Measurements from ENCODE around the gene ZDHHC14. TPM values are rescaled to one million over a fixed set of nuclear protein-coding genes. Genes with fewer than 3 reads are reported as not detected.

ZDHHC14 gene
- polyA plus RNA-seq, 2 of the 4 experiments (the other 2 are of a cell fraction): 2.2 to 2.8 TPM

- FAIRE-seq (no peak), DNase-seq (ENCODE audit: low read depth in 1 of 2, low spot score in 1 of 2) (no peak), ATAC-seq (no peak)
- WGBS (ENCODE audit: missing lambda C conversion rate): 91% methylated on average over 11 of the region's 11 CpGs
- ChIA-PET CTCF (interaction anchor here (0.8 kb wide), 1 partner anchor 53 kb away, joined by 3 read pairs; no protein-coding TSS in a partner anchor), POLR2A (no interaction called here)
- no peak overlapping the region for H3K27ac ChIP-seq
- H3K4me2 ChIP-seq: no peak overlapping the region
- H3K9me3 ChIP-seq: no peaks in the 10 kb centered on the region
- no peak overlapping the region for H3K4me3 ChIP-seq
- TF ChIP-seq REST (IDR thresholded peaks at IDR 0.05) (no peak), NR3C1 (IDR thresholded peaks at IDR 0.05) (no peak), NPAS2 (CRISPR knock-in tag; IDR thresholded peaks at IDR 0.05; ENCODE audit: borderline replicate concordance) (no peak), BCL3 (IDR thresholded peaks at IDR 0.05) (no peak), RFX5 (IDR thresholded peaks at IDR 0.05) (no peak), EHF (CRISPR knock-in tag; IDR thresholded peaks at IDR 0.05) (no peak), RARB (CRISPR knock-in tag; IDR thresholded peaks at IDR 0.05) (no peak), EP300 (IDR thresholded peaks at IDR 0.05) (no peak), POLR2A (IDR thresholded peaks at IDR 0.05; ENCODE audit: low read length) (no peak; the same call in 1 of the 2 replicates), HES2 (IDR thresholded peaks at IDR 0.05) (no peak), CTCF (IDR thresholded peaks at IDR 0.05) (no peak), TFCP2L1 (CRISPR knock-in tag; IDR thresholded peaks at IDR 0.05) (no peak), SREBF2 (IDR thresholded peaks at IDR 0.05) (no peak), SMC3 (IDR thresholded peaks at IDR 0.05) (no peak), BHLHE40 (IDR thresholded peaks at IDR 0.05; ENCODE audit: low read depth, low read length) (no peak), RNF2 (IDR thresholded peaks at IDR 0.05; ENCODE audit: borderline replicate concordance, low read depth) (no peak), RAD21 (conservative IDR thresholded peaks at IDR 0.05 in 1 of 2, IDR thresholded peaks at IDR 0.05 in 1 of 2) (no peak)
- peaks cover 12% of the 10 kb centered on the region; the same call in 1 of the 3 replicates for H3K4me1 ChIP-seq
Observed at GRCh38 chr6:157432892-157433265, 51.9 kb downstream of the ZDHHC14 start.

GRCh38 chr6:157433678-157434081, 52.7 kb downstream of the ZDHHC14 start:
- 93% methylated on average over 3 of the region's 3 CpGs for WGBS (ENCODE audit: missing lambda C conversion rate)
- ATAC-seq: no peak
- Histone ChIP-seq H3K4me2 (no peak overlapping the region), H3K4me3 (no peak overlapping the region), H3K9me3 (no peaks in the 10 kb centered on the region), H3K27ac (no peak overlapping the region), H3K4me1 (peaks cover 5% of the 10 kb centered on the region; the same call in 1 of the 3 replicates)
- DNase-seq (ENCODE audit: low read depth in 1 of 2, low spot score in 1 of 2): no peak
- CTCF ChIA-PET: interaction anchor here (0.8 kb wide), 1 partner anchor 54 kb away, joined by 3 read pairs; no protein-coding TSS in a partner anchor
- FAIRE-seq: no peak
- POLR2A ChIA-PET: no interaction called here
- TF ChIP-seq ZNF302 (CRISPR knock-in tag; IDR thresholded peaks at IDR 0.05) (no peak), ZFP36 (IDR thresholded peaks at IDR 0.05; ENCODE audit: borderline replicate concordance, partially characterized antibody) (no peak), HOXA7 (CRISPR knock-in tag; IDR thresholded peaks at IDR 0.05) (no peak), RCOR1 (IDR thresholded peaks at IDR 0.05; ENCODE audit: low read depth, low read length) (no peak), FOXS1 (CRISPR knock-in tag; IDR thresholded peaks at IDR 0.05) (no peak), TP53 (CRISPR knock-in tag; IDR thresholded peaks at IDR 0.05) (no peak), SMC3 (IDR thresholded peaks at IDR 0.05) (no peak), BCL3 (IDR thresholded peaks at IDR 0.05) (no peak), CBX2 (IDR thresholded peaks at IDR 0.05; ENCODE audit: borderline replicate concordance, low read depth) (no peak), KDM5A (IDR thresholded peaks at IDR 0.05) (no peak), MYC (IDR thresholded peaks at IDR 0.05; ENCODE audit: borderline replicate concordance, low read length) (no peak)

All from A549 (cell line).